ENCODE measurements around the gene CMTR1.

- TF ChIP-seq POLR2AphosphoS5 (IDR thresholded peaks at IDR 0.05; ENCODE audit: low read depth, low read length) (no peak), REST (IDR thresholded peaks at IDR 0.05; ENCODE audit: insufficient read depth in 1 of 2, low read depth in 2 of 2, low read length in 2 of 2) (no peak), TAF1 (IDR thresholded peaks at IDR 0.05; ENCODE audit: borderline replicate concordance, insufficient read depth, low read length) (no peak)
Observed at GRCh38 chr6:37500294-37500608, 67.2 kb downstream of the CMTR1 start.
